Activated B cell treated with CpG ODN at 0.5 μM for 24 hours (primary cell): Measurements from ENCODE around the gene STX2. TPM values are rescaled to one million over a fixed set of nuclear protein-coding genes. Genes with fewer than 3 reads are reported as not detected.
"Not testable (repeated sequence)": the region's sequence is repeated elsewhere in the genome, so short reads cannot be mapped to it uniquely, and the experiment has no call there.

Experiments
- ATAC-seq: fragments of 200-7000 bp; cut with Tn5 transposase; one replicate; pipeline ENCODE4 v1.10.0; 2021; ENCODE audit warnings: low read depth, mild to moderate bottlenecking, moderate library complexity
- CTCF ChIA-PET: fragments of 350-600 bp; sonication (Branson Sonifier 250); formaldehyde crosslinking; loops from one replicate; lab custom pipeline; 2021; ENCODE audit warnings: antibody characterized with exemption; lab: Charles Lee
- POLR2A ChIA-PET: fragments of 350-600 bp; sonication (Branson Sonifier 250); formaldehyde crosslinking; loops from one replicate; lab custom pipeline; 2021; ENCODE audit warnings: antibody characterized with exemption; lab: Charles Lee
- DNase-seq: peaks from one replicate; pipeline ENCODE4 v3.0.0; 2022
- H3K27ac Mint-ChIP-seq: one replicate; pipeline ENCODE4 v1.8.0; 2020; ENCODE audit warnings: mixed read lengths
- H3K27me3 Mint-ChIP-seq: one replicate; pipeline ENCODE4 v1.8.0; 2021; ENCODE audit warnings: mixed read lengths
- H3K36me3 Mint-ChIP-seq: one replicate; pipeline ENCODE4 v1.8.0; 2021; ENCODE audit warnings: low read depth, mixed read lengths
- H3K4me1 Mint-ChIP-seq: one replicate; pipeline ENCODE4 v1.8.0; 2021; ENCODE audit warnings: mixed read lengths
- H3K4me3 Mint-ChIP-seq: one replicate; pipeline ENCODE4 v1.8.0; 2020; ENCODE audit warnings: mild to moderate bottlenecking, mixed read lengths
- H3K9me3 Mint-ChIP-seq: one replicate; pipeline ENCODE4 v1.8.0; 2020; ENCODE audit warnings: mixed read lengths
- CTCF ChIP-seq: fragments of 200-600 bp; IDR thresholded peaks from one replicate; pipeline ENCODE4 v1.8.0; 2022; ENCODE audit warnings: antibody characterized with exemption, mild to moderate bottlenecking
- intact Hi-C: fragments of 100-400 bp; cut with micrococcal nuclease; formaldehyde crosslinking; loops from one replicate; pipeline ENCODE4 v1.15.1; 2024
- total RNA-seq: library from RNA; stranded (reverse); gene quantifications from 2 replicates; pipeline ENCODE4 v1.2.3, GENCODE V29; 2022

Gene STX2
- total RNA-seq, 1 donor from 2014 or later: 11.0 TPM

GRCh38 chr12:130870442-130871285, 31.6 kb upstream of the STX2 start:
- POLR2A ChIA-PET: interaction anchor here (0.6 kb wide), 1 partner anchor 56 kb away, joined by 7 read pairs; no protein-coding TSS in a partner anchor
- peak overlapping the region; percentile 91 for H3K27ac Mint-ChIP-seq
- ATAC-seq (peak; percentile 60), DNase-seq (peak; percentile 53)
- CTCF ChIA-PET: interaction anchor here (0.6 to 1.7 kb wide), 5 partner anchors 33 to 262 kb away, joined by 3 to 8 read pairs (median 4); no protein-coding TSS in a partner anchor
- no peaks in the 10 kb centered on the region for H3K27me3 Mint-ChIP-seq
- intact Hi-C loops: loop anchor here (1.0 to 10.0 kb wide), 5 partner anchors 31 to 1054 kb away; partner anchors contain the start of genes PUS1, STX2 and ULK1
- H3K36me3 Mint-ChIP-seq: peaks cover 31% of the 10 kb centered on the region
- no peak for TF ChIP-seq CTCF
- H3K4me3 Mint-ChIP-seq: peak overlapping the region; percentile 84
- peaks cover 39% of the 10 kb centered on the region for H3K4me1 Mint-ChIP-seq
- H3K9me3 Mint-ChIP-seq: no peaks in the 10 kb centered on the region

GRCh38 chr12:130868412-130868811, 29.4 kb upstream of the STX2 start:
- ChIA-PET POLR2A (no interaction called here), CTCF (no interaction called here)
- no peaks in the 10 kb centered on the region for H3K27me3 Mint-ChIP-seq
- TF ChIP-seq CTCF: no peak
- no peak overlapping the region for H3K4me3 Mint-ChIP-seq
- no peak overlapping the region for H3K27ac Mint-ChIP-seq
- DNase-seq (no peak), ATAC-seq (no peak)
- intact Hi-C loops: no loop called here
- H3K4me1 Mint-ChIP-seq: peaks cover 19% of the 10 kb centered on the region
- H3K9me3 Mint-ChIP-seq: no peaks in the 10 kb centered on the region
- H3K36me3 Mint-ChIP-seq: peaks cover 9% of the 10 kb centered on the region

GRCh38 chr12:130863298-130863697, 24.2 kb upstream of the STX2 start:
- H3K4me1 Mint-ChIP-seq: no peaks in the 10 kb centered on the region
- no peak overlapping the region for H3K27ac Mint-ChIP-seq
- TF ChIP-seq CTCF: no peak
- ChIA-PET POLR2A (no interaction called here), CTCF (no interaction called here)
- H3K9me3 Mint-ChIP-seq: no peaks in the 10 kb centered on the region
- DNase-seq: no peak
- no peaks in the 10 kb centered on the region for H3K27me3 Mint-ChIP-seq
- no peaks in the 10 kb centered on the region for H3K36me3 Mint-ChIP-seq
- ATAC-seq: no peak
- intact Hi-C loops: no loop called here
- no peak overlapping the region for H3K4me3 Mint-ChIP-seq

GRCh38 chr12:130862771-130863170, 23.7 kb upstream of the STX2 start:
- intact Hi-C loops, POLR2A ChIA-PET, CTCF ChIA-PET, H3K27me3 Mint-ChIP-seq, H3K36me3 Mint-ChIP-seq, H3K4me1 Mint-ChIP-seq, H3K9me3 Mint-ChIP-seq, ATAC-seq, H3K27ac Mint-ChIP-seq, DNase-seq, H3K4me3 Mint-ChIP-seq: not testable (repeated sequence)

GRCh38 chr12:130862161-130862560, 23.1 kb upstream of the STX2 start:
- no peak for ATAC-seq
- no peaks in the 10 kb centered on the region for H3K36me3 Mint-ChIP-seq
- intact Hi-C loops: no loop called here
- H3K27me3 Mint-ChIP-seq: no peaks in the 10 kb centered on the region
- no peaks in the 10 kb centered on the region for H3K4me1 Mint-ChIP-seq
- no peak overlapping the region for H3K4me3 Mint-ChIP-seq
- POLR2A ChIA-PET: no interaction called here
- peaks cover 6% of the 10 kb centered on the region for H3K9me3 Mint-ChIP-seq
- no peak for DNase-seq
- H3K27ac Mint-ChIP-seq: no peak overlapping the region
- TF ChIP-seq CTCF: no peak
- CTCF ChIA-PET: no interaction called here
